A204.1 (cell line): ENCODE data around the gene ZMYND10.

Experiments used
- FAIRE-seq: peaks from 2 replicates; lab custom pipeline; 2012; peaks lifted over from hg19 to GRCh38; lab: Jason Lieb, UNC

The ZMYND10 gene

GRCh38 chr3:50345586-50346234 lies at the start of gene ZMYND10:
ZMYND10 (minus strand) TSS chr3:50345732; CDS start chr3:50345579, 153 bp downstream.
- FAIRE-seq: no peak

GRCh38 chr3:50393061-50393460 lies 47.5 kb upstream of the ZMYND10 start:
- FAIRE-seq: no peak

- FAIRE-seq: no peak
Observed at GRCh38 chr3:50392101-50392715, 46.7 kb upstream of the ZMYND10 start.

GRCh38 chr3:50390508-50391224 lies 45.1 kb upstream of the ZMYND10 start:
- FAIRE-seq: no peak

GRCh38 chr3:50389414-50389767 lies 43.9 kb upstream of the ZMYND10 start:
- FAIRE-seq: no peak

- no peak for FAIRE-seq
Observed at GRCh38 chr3:50388720-50389413, 43.3 kb upstream of the ZMYND10 start.

- no peak for FAIRE-seq
Observed at GRCh38 chr3:50388016-50388719, 42.6 kb upstream of the ZMYND10 start.

- no peak for FAIRE-seq
Observed at GRCh38 chr3:50385754-50386153, 40.2 kb upstream of the ZMYND10 start.

GRCh38 chr3:50383750-50384149 lies 38.2 kb upstream of the ZMYND10 start:
- no peak for FAIRE-seq

GRCh38 chr3:50382722-50383121 lies 37.2 kb upstream of the ZMYND10 start:
- FAIRE-seq: no peak

GRCh38 chr3:50381383-50381782 lies 35.9 kb upstream of the ZMYND10 start:
- no peak for FAIRE-seq

GRCh38 chr3:50380405-50381085 lies 35.0 kb upstream of the ZMYND10 start:
- no peak for FAIRE-seq

GRCh38 chr3:50378757-50379156 lies 33.2 kb upstream of the ZMYND10 start:
- FAIRE-seq: no peak

- no peak for FAIRE-seq
Observed at GRCh38 chr3:50378024-50378423, 32.5 kb upstream of the ZMYND10 start.

- no peak for FAIRE-seq
Observed at GRCh38 chr3:50375258-50375931, 29.9 kb upstream of the ZMYND10 start.

GRCh38 chr3:50374363-50375257 lies 29.1 kb upstream of the ZMYND10 start:
- FAIRE-seq: no peak

GRCh38 chr3:50373146-50374051 lies 27.9 kb upstream of the ZMYND10 start:
- no peak for FAIRE-seq

GRCh38 chr3:50372349-50372748 lies 26.8 kb upstream of the ZMYND10 start:
- no peak for FAIRE-seq

- FAIRE-seq: no peak
Observed at GRCh38 chr3:50371133-50371685, 25.7 kb upstream of the ZMYND10 start.
